ENCODE results near the gene ATXN2.
"Not testable (repeated sequence)": the region's sequence is repeated elsewhere in the genome, so short reads cannot be mapped to it uniquely, and the experiment has no call there.

Gene ATXN2

GRCh38 chr12:111598637-111599452, at the start of gene ATXN2:
TSS of gene ATXN2 (minus strand) at chr12:111599315. CDS start at chr12:111599034, 281 bp downstream.
- peak; percentile 29 to 52 for DNase-seq

GRCh38 chr12:111645433-111645832, 46.3 kb upstream of the ATXN2 start:
- no peak for DNase-seq

- no peak for DNase-seq
Observed at GRCh38 chr12:111643427-111643826, 44.3 kb upstream of the ATXN2 start.

- DNase-seq: no peak
Observed at GRCh38 chr12:111642681-111643426, 43.7 kb upstream of the ATXN2 start.

GRCh38 chr12:111640506-111640905, 41.4 kb upstream of the ATXN2 start:
- no peak for DNase-seq

GRCh38 chr12:111638556-111638955, 39.4 kb upstream of the ATXN2 start:
- no peak for DNase-seq

- no peak for DNase-seq
Observed at GRCh38 chr12:111636209-111636945, 37.3 kb upstream of the ATXN2 start.

GRCh38 chr12:111635524-111635923, 36.4 kb upstream of the ATXN2 start:
- DNase-seq: no peak

GRCh38 chr12:111628505-111629260, 29.6 kb upstream of the ATXN2 start:
- no peak for DNase-seq

GRCh38 chr12:111626230-111626629, 27.1 kb upstream of the ATXN2 start:
- no peak for DNase-seq

GRCh38 chr12:111624540-111624939, 25.4 kb upstream of the ATXN2 start:
- no peak for DNase-seq

- DNase-seq: not testable (repeated sequence)
Observed at GRCh38 chr12:111617841-111618240, 18.7 kb upstream of the ATXN2 start.

- no peak for DNase-seq
Observed at GRCh38 chr12:111616177-111616623, 17.1 kb upstream of the ATXN2 start.

GRCh38 chr12:111607239-111607638, 8.1 kb upstream of the ATXN2 start:
- no peak for DNase-seq

GRCh38 chr12:111606767-111607230, 7.7 kb upstream of the ATXN2 start:
- no peak for DNase-seq

- DNase-seq: no peak
Observed at GRCh38 chr12:111605911-111606766, 7.0 kb upstream of the ATXN2 start.

- DNase-seq: not testable (repeated sequence)
Observed at GRCh38 chr12:111602857-111603256, 3.7 kb upstream of the ATXN2 start.

- DNase-seq: no peak
Observed at GRCh38 chr12:111602348-111602747, 3.2 kb upstream of the ATXN2 start.

- DNase-seq: not testable (repeated sequence)
Observed at GRCh38 chr12:111600986-111601385, 1.9 kb upstream of the ATXN2 start.

GRCh38 chr12:111600205-111600642, 1.1 kb upstream of the ATXN2 start:
- DNase-seq: no peak

Measured in inflammatory macrophage treated with lipopolysaccharide for 1 hour (primary cell).